Osteoblast (primary cell): ENCODE results near the gene BCL11B. TPM values are rescaled to one million over a fixed set of nuclear protein-coding genes. Genes with fewer than 3 reads are reported as not detected.

Experiments used
- DNase-seq: peaks from one replicate; pipeline ENCODE4 v3.0.0; 2011; ENCODE audit warnings: low spot score, mixed read lengths; ENCODE audit not compliant: insufficient read length; ENCODE audit errors: missing footprints
- H2AFZ ChIP-seq: 2 replicates; pipeline ENCODE4 v1.6.0; 2011; ENCODE audit warnings: mild to moderate bottlenecking, low read length
- H3K27ac ChIP-seq: 2 replicates; pipeline ENCODE4 v1.5.1; 2011; ENCODE audit warnings: mild to moderate bottlenecking, low read depth, low read length, moderate library complexity
- H3K27me3 ChIP-seq: 2 replicates; pipeline ENCODE4 v1.6.0; 2012; ENCODE audit warnings: mild to moderate bottlenecking, control low read depth, inconsistent platforms, low read length, moderate library complexity; ENCODE audit not compliant: insufficient read depth
- H3K36me3 ChIP-seq: 2 replicates; pipeline ENCODE4 v1.5.1; 2011; ENCODE audit warnings: mild to moderate bottlenecking, low read length, control low read depth, moderate library complexity; ENCODE audit not compliant: insufficient read depth
- H3K4me1 ChIP-seq: 2 replicates; pipeline ENCODE4 v1.5.1; 2011; ENCODE audit warnings: mild to moderate bottlenecking, low read length, control low read depth, moderate library complexity; ENCODE audit not compliant: insufficient read depth
- H3K4me2 ChIP-seq: 2 replicates; pipeline ENCODE4 v1.6.0; 2011; ENCODE audit warnings: mild to moderate bottlenecking, low read length; ENCODE audit not compliant: insufficient read depth
- H3K4me3 ChIP-seq: fragments of 200-600 bp; sonication (generic); 3 replicates; pipeline ENCODE4 v1.5.1; 2012; ENCODE audit warnings: mild to moderate bottlenecking, low read length, inconsistent platforms; ENCODE audit not compliant: insufficient read depth
- H3K79me2 ChIP-seq: 2 replicates; pipeline ENCODE4 v1.6.0; 2012; ENCODE audit warnings: mild to moderate bottlenecking, low read length, control low read depth, inconsistent platforms; ENCODE audit not compliant: insufficient read depth
- H3K9me3 ChIP-seq: 2 replicates; pipeline ENCODE4 v1.5.1; 2011; ENCODE audit warnings: low read depth, low read length, control low read depth
- H4K20me1 ChIP-seq: 2 replicates; pipeline ENCODE4 v1.6.0; 2012; ENCODE audit warnings: mild to moderate bottlenecking, low read length, control low read depth; ENCODE audit not compliant: insufficient read depth
- total RNA-seq: library from RNA; depleted of rRNA; stranded (reverse); fragments of >200 nt; gene quantifications from 2 replicates; pipeline ENCODE4 v1.2.3, GENCODE V29; 2012
- TF ChIP-seq, protein P1 (sequence below): IDR thresholded peaks from 2 replicates; pipeline ENCODE4 v1.5.1; 2011; ENCODE audit warnings: mild to moderate bottlenecking, low read depth, low read length, moderate library complexity; ENCODE audit errors: extremely low read depth

Gene BCL11B
- total RNA-seq, 1 donor, result 0.36 TPM

DNA sequence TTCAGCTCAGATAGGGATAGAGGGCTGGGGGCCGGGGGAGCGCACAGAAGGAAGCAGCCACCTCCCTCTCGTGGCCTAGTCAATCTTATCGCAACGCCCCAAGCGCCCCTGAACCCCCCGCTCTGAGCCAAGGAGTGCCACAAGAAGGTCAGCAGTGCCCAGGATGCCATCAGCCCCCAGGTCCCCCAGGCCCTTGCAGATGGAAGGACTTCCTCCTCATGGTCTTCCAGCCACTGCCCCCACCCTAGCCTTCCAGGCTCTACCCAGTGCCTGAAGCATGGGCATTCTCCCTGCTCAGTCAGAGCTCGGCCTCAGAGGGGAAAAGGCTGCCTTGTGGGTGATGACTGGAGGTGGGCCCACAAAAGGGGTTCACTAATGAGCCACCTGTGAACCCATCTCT, 68.2 kb downstream of the BCL11B start:
- no peak overlapping the region for H3K4me2 ChIP-seq
- no peaks in the 10 kb centered on the region for H3K4me1 ChIP-seq
- H3K4me3 ChIP-seq, result no peak overlapping the region
- H3K9me3 ChIP-seq, result no peaks in the 10 kb centered on the region
- H3K27me3 ChIP-seq, result no peaks in the 10 kb centered on the region
- no peaks in the 10 kb centered on the region for H3K79me2 ChIP-seq
- no peak overlapping the region for H3K27ac ChIP-seq
- no peak overlapping the region for H2AFZ ChIP-seq
- no peaks in the 10 kb centered on the region for H4K20me1 ChIP-seq
- H3K36me3 ChIP-seq, result no peaks in the 10 kb centered on the region
- no peak for DNase-seq
- TF ChIP-seq, protein P1, sequence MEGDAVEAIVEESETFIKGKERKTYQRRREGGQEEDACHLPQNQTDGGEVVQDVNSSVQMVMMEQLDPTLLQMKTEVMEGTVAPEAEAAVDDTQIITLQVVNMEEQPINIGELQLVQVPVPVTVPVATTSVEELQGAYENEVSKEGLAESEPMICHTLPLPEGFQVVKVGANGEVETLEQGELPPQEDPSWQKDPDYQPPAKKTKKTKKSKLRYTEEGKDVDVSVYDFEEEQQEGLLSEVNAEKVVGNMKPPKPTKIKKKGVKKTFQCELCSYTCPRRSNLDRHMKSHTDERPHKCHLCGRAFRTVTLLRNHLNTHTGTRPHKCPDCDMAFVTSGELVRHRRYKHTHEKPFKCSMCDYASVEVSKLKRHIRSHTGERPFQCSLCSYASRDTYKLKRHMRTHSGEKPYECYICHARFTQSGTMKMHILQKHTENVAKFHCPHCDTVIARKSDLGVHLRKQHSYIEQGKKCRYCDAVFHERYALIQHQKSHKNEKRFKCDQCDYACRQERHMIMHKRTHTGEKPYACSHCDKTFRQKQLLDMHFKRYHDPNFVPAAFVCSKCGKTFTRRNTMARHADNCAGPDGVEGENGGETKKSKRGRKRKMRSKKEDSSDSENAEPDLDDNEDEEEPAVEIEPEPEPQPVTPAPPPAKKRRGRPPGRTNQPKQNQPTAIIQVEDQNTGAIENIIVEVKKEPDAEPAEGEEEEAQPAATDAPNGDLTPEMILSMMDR, result no peak

DNA sequence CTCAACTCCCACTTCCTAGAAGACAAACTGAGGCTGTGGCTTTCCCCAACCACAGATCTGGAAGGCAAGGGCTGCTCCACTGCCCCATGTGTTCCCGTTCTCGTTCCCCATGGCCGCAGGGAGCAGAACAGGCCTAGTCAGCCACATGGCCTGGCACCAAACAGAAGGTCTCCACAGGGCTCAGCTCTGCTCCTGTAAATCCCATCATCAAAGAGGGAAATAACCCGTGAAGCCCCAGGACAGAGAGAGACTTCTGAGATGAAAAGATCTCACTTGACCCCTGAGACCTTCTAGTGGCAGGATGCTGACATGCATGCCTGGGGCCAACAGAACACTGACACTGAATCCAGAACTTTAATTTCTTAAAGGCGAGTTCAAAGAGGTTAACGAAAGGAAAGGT, 68.9 kb downstream of the BCL11B start:
- H4K20me1 ChIP-seq, result no peaks in the 10 kb centered on the region
- no peaks in the 10 kb centered on the region for H3K9me3 ChIP-seq
- H3K4me3 ChIP-seq, result no peak overlapping the region
- DNase-seq, result no peak
- no peak overlapping the region for H3K4me2 ChIP-seq
- H2AFZ ChIP-seq, result no peak overlapping the region
- no peaks in the 10 kb centered on the region for H3K79me2 ChIP-seq
- H3K36me3 ChIP-seq, result no peaks in the 10 kb centered on the region
- TF ChIP-seq, protein P1, result no peak
- H3K27ac ChIP-seq, result no peak overlapping the region
- H3K4me1 ChIP-seq, result no peaks in the 10 kb centered on the region
- H3K27me3 ChIP-seq, result no peaks in the 10 kb centered on the region

DNA sequence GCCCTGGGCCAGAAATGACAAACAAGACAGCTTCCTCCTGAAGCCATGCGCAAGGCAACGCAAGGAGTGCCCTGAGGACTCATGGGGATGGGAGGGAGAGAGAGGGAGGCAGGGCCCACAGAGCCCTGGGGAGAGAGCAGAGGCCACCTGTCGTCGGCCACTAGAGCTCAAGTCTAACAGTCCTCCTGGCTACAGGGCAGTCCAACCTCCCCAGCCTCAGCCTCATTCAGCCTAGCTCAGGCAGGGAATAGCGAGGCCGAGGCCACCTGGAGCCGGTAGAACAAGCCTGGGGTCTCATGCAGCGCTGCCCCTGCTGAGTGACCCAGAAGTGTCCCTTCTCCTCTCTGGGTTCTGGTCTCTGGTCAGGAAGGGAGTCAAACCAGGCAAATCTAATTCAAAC, 69.5 kb downstream of the BCL11B start:
- Histone ChIP-seq H3K27ac (no peak overlapping the region), H3K4me3 (no peak overlapping the region), H3K27me3 (no peaks in the 10 kb centered on the region), H3K4me1 (no peaks in the 10 kb centered on the region), H4K20me1 (no peaks in the 10 kb centered on the region), H3K9me3 (no peaks in the 10 kb centered on the region), H3K79me2 (no peaks in the 10 kb centered on the region), H3K36me3 (no peaks in the 10 kb centered on the region), H2AFZ (no peak overlapping the region), H3K4me2 (no peak overlapping the region)
- DNase-seq, result no peak
- TF ChIP-seq, protein P1, result no peak

DNA sequence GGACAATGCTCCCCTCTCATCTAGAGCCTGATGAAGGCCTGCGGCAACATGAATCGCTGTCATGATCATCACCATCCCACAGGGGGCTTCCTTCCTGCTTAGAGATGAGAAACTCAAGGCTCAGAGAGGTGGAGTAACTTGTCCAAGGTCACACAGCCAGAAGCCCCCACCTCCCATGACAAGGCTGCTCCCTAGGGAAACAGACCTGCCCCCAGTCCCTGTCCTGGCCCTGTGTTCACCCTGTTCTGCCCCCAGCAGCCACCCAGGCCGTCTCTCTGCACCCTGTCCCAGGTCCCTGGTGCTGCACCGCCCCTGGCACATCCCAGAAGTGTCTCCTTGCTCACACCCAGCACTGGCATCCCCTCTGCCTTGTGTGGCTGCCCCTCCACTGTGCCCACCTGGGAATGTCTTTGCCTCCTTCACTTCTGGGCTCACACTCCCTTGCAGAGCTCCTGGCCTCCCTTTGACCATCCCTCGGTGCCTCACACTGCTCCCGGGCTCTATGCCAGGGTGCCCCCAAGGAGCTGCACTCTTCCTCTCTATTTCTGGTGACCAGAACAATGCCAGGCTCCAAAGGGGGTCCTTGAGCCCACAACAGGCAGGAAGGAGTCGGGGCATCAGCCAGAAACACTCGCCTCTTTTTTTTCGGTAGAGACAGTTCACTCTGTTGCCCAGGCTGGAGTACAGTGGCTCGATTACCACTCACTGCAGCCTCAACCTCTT, 70.5 kb downstream of the BCL11B start:
- no peak for DNase-seq
- no peak overlapping the region for H3K27ac ChIP-seq
- H3K9me3 ChIP-seq, result no peaks in the 10 kb centered on the region
- no peak overlapping the region for H3K4me2 ChIP-seq
- TF ChIP-seq, protein P1, result no peak
- H4K20me1 ChIP-seq, result no peaks in the 10 kb centered on the region
- H3K4me1 ChIP-seq, result no peaks in the 10 kb centered on the region
- H2AFZ ChIP-seq, result no peak overlapping the region
- no peaks in the 10 kb centered on the region for H3K27me3 ChIP-seq
- H3K4me3 ChIP-seq, result no peak overlapping the region
- no peaks in the 10 kb centered on the region for H3K36me3 ChIP-seq
- no peaks in the 10 kb centered on the region for H3K79me2 ChIP-seq
